ENCODE data around the gene CFAP97D1.

The CFAP97D1 gene

GRCh38 chr17:43745541-43745940 is 34.7 kb upstream of the CFAP97D1 start:
- no peak overlapping the region for H3K27ac ChIP-seq
- no peak for TF ChIP-seq CTCF (conservative IDR thresholded peaks at IDR 0.05)

GRCh38 chr17:43750153-43750552 is 30.1 kb upstream of the CFAP97D1 start:
- no peak overlapping the region for H3K27ac ChIP-seq
- TF ChIP-seq CTCF (conservative IDR thresholded peaks at IDR 0.05) = no peak

- H3K27ac ChIP-seq = no peak overlapping the region
- no peak for TF ChIP-seq CTCF (conservative IDR thresholded peaks at IDR 0.05)
These were observed 26.6 kb upstream of the CFAP97D1 start for GRCh38 chr17:43753493-43754129.

GRCh38 chr17:43754947-43755346 is 25.3 kb upstream of the CFAP97D1 start:
- TF ChIP-seq CTCF (conservative IDR thresholded peaks at IDR 0.05) = no peak
- no peak overlapping the region for H3K27ac ChIP-seq

GRCh38 chr17:43755389-43755875 is 24.8 kb upstream of the CFAP97D1 start:
- H3K27ac ChIP-seq = no peak overlapping the region
- 0 out of 2 replicates have a peak, but pooled peaks have one; percentile 13 for TF ChIP-seq CTCF (conservative IDR thresholded peaks at IDR 0.05)

GRCh38 chr17:43756201-43756600 is 24.0 kb upstream of the CFAP97D1 start:
- H3K27ac ChIP-seq = no peak overlapping the region
- no peak for TF ChIP-seq CTCF (conservative IDR thresholded peaks at IDR 0.05)

GRCh38 chr17:43757171-43757660 is 23.0 kb upstream of the CFAP97D1 start:
- no peak for TF ChIP-seq CTCF (conservative IDR thresholded peaks at IDR 0.05)
- no peak overlapping the region for H3K27ac ChIP-seq

All from VCaP (cell line).